Sigmoid colon (tissue), 7 donors: ENCODE data around the gene TCN1. TPM values are rescaled to one million over a fixed set of nuclear protein-coding genes. Genes with fewer than 3 reads are reported as not detected.

Experiments
- DNase-seq: peaks from one replicate; pipeline ENCODE4 v3.0.0-alpha.2; 2019
- H3K27ac ChIP-seq, 4 donors: fragments of 200-600 bp; sonication (generic); one replicate each; pipeline ENCODE4 v1.5.1; 2016 to 2019; ENCODE audit warnings: mild to moderate bottlenecking in 1 of 4
- H3K27me3 ChIP-seq, 3 donors: fragments of 200-600 bp; sonication (generic); one replicate each; pipeline ENCODE4 v1.5.1; 2019; ENCODE audit warnings: mild to moderate bottlenecking in 1 of 3
- H3K36me3 ChIP-seq, 4 donors: fragments of 200-600 bp; sonication (generic); one replicate each; pipeline ENCODE4 v1.5.1; 2016 to 2019
- H3K4me1 ChIP-seq, 4 donors: fragments of 200-600 bp; sonication (generic); one replicate each; pipeline ENCODE4 v1.5.1; 2017 to 2019
- H3K4me3 ChIP-seq, 4 donors: fragments of 200-600 bp; sonication (generic); one replicate each; pipeline ENCODE4 v1.5.1; 2017 to 2019; ENCODE audit warnings: mild to moderate bottlenecking in 2 of 4, moderate library complexity in 1 of 4
- H3K9me3 ChIP-seq, 4 donors: fragments of 200-600 bp in 3 of 4; sonication (generic) in 3 of 4; one replicate each; pipeline versions ENCODE4 v1.5.1 to v1.6.1; 2013 to 2019
- CTCF ChIP-seq, 4 experiments: fragments of 450-650 bp in 3 of 4; fragments of 200-600 bp in 1 of 4; IDR thresholded peaks; one replicate each; pipeline ENCODE4 v1.5.1; 2016 to 2019; ENCODE audit warnings: antibody characterized with exemption in 4 of 4, mild to moderate bottlenecking in 3 of 4, moderate library complexity in 2 of 4
- EP300 ChIP-seq, 4 donors: sonication (generic); formaldehyde crosslinking; IDR thresholded peaks; one replicate each; pipeline ENCODE4 v1.6.1; 2017; ENCODE audit warnings: antibody characterized with exemption in 4 of 4
- POLR2A ChIP-seq, 2 donors: fragments of 450-650 bp; IDR thresholded peaks; one replicate each; pipeline ENCODE4 v1.6.1; 2016; ENCODE audit warnings: antibody characterized with exemption in 2 of 2, mild to moderate bottlenecking in 2 of 2, moderate library complexity in 2 of 2
- POLR2AphosphoS5 ChIP-seq, 4 donors: sonication (generic); formaldehyde crosslinking; IDR thresholded peaks; one replicate each; pipeline ENCODE4 v1.6.1; 2017; ENCODE audit warnings: antibody characterized with exemption in 4 of 4
- WGBS, 2 donors: extraction: QIAGEN DNeasy Blood & Tissue Kit; methylation state at CpG; one replicate each; pipeline ENCODE4 v1.1.7; 2013; 5-methylcytosine and 5-hydroxymethylcytosine counted together
- intact Hi-C: fragments of 100-400 bp; cut with DNase I; formaldehyde crosslinking; loops from one replicate; pipeline ENCODE4 v1.15.1; 2023
- polyA plus RNA-seq, 3 donors: library from polyadenylated mRNA; stranded (reverse); fragments of 200-250 nt; gene quantifications; one replicate each; pipeline ENCODE4 v1.2.3, GENCODE V29; 2013
- total RNA-seq, 4 donors: library from RNA; depleted of rRNA; stranded (reverse); fragments of >200 nt; gene quantifications; one replicate each; pipeline ENCODE4 v1.1.0, GENCODE V29; 2016
- donor health status: healthy with polysubstance abuse.
- donor health status: Bipolar disorder and iron deficiency.
- donor health status: healthy.

TCN1 gene
- total and polyA plus RNA-seq, 7 donors, result 1.8 TPM; not detected in 6

GRCh38 chr11:59872076-59872475 lies 5.8 kb upstream of the TCN1 start:
- Histone ChIP-seq H3K36me3 (no peaks in the 10 kb centered on the region), H3K9me3 (peaks cover 0 to 2% (median 0%) of the 10 kb centered on the region in 4 donors), H3K4me3 (no peak overlapping the region), H3K27ac (no peak overlapping the region), H3K27me3 (no peaks in the 10 kb centered on the region), H3K4me1 (no peaks in the 10 kb centered on the region)
- DNase-seq, result no peak
- no peak for TF ChIP-seq EP300 (IDR thresholded peaks at IDR 0.05)
- TF ChIP-seq POLR2AphosphoS5 (IDR thresholded peaks at IDR 0.05), result no peak
- no peak for TF ChIP-seq POLR2A (IDR thresholded peaks at IDR 0.05)
- TF ChIP-seq CTCF (IDR thresholded peaks at IDR 0.05), result no peak
- intact Hi-C loops, result no loop called here

GRCh38 chr11:59867946-59868345 lies 1.7 kb upstream of the TCN1 start:
- intact Hi-C loops, result no loop called here
- Histone ChIP-seq H3K27me3 (no peaks in the 10 kb centered on the region), H3K4me3 (no peak overlapping the region), H3K27ac (no peak overlapping the region), H3K4me1 (no peaks in the 10 kb centered on the region), H3K9me3 (peaks cover 0 to 2% (median 0%) of the 10 kb centered on the region in 4 donors), H3K36me3 (no peaks in the 10 kb centered on the region)
- TF ChIP-seq EP300 (IDR thresholded peaks at IDR 0.05) (no peak), POLR2AphosphoS5 (IDR thresholded peaks at IDR 0.05) (no peak), CTCF (IDR thresholded peaks at IDR 0.05) (no peak), POLR2A (IDR thresholded peaks at IDR 0.05) (no peak)
- DNase-seq, result no peak
- WGBS, 2 donors, result 92 to 97% methylated on average over 2 of the region's 2 CpGs

- H3K4me3 ChIP-seq, result no peak overlapping the region
- H3K4me1 ChIP-seq, result no peaks in the 10 kb centered on the region
- TF ChIP-seq EP300 (IDR thresholded peaks at IDR 0.05) (no peak), POLR2AphosphoS5 (IDR thresholded peaks at IDR 0.05) (no peak), CTCF (IDR thresholded peaks at IDR 0.05) (no peak), POLR2A (IDR thresholded peaks at IDR 0.05) (no peak)
- no peak overlapping the region for H3K27ac ChIP-seq
- no peak for DNase-seq
- H3K27me3 ChIP-seq, result no peaks in the 10 kb centered on the region
- WGBS, 2 donors, result 82 to 85% methylated on average over 1 of the region's 1 CpG
- H3K36me3 ChIP-seq, result no peaks in the 10 kb centered on the region
- intact Hi-C loops, result no loop called here
- H3K9me3 ChIP-seq, result peaks cover 0 to 2% (median 0%) of the 10 kb centered on the region in 4 donors
Measured at GRCh38 chr11:59866836-59867235, 549 bp upstream of the TCN1 start.

- no peaks in the 10 kb centered on the region for H3K36me3 ChIP-seq
- H3K4me3 ChIP-seq, result no peak overlapping the region
- no peak for TF ChIP-seq POLR2A (IDR thresholded peaks at IDR 0.05)
- no peak for TF ChIP-seq EP300 (IDR thresholded peaks at IDR 0.05)
- no peak for TF ChIP-seq POLR2AphosphoS5 (IDR thresholded peaks at IDR 0.05)
- TF ChIP-seq CTCF (IDR thresholded peaks at IDR 0.05), result no peak
- no peak for DNase-seq
- intact Hi-C loops, result no loop called here
- H3K27me3 ChIP-seq, result no peaks in the 10 kb centered on the region
- H3K9me3 ChIP-seq, result peaks cover 0 to under 1% (median 0%) of the 10 kb centered on the region in 4 donors
- H3K4me1 ChIP-seq, result no peaks in the 10 kb centered on the region
- WGBS, 2 donors, result 65 to 75% methylated on average over 1 of the region's 1 CpG
- no peak overlapping the region for H3K27ac ChIP-seq
Measured at GRCh38 chr11:59865031-59865430, 1.3 kb downstream of the TCN1 start.

- intact Hi-C loops, result no loop called here
- H3K27me3 ChIP-seq, result no peaks in the 10 kb centered on the region
- no peaks in the 10 kb centered on the region for H3K9me3 ChIP-seq
- no peaks in the 10 kb centered on the region for H3K36me3 ChIP-seq
- H3K27ac ChIP-seq, result no peak overlapping the region
- WGBS, 2 donors, result 73 to 81% methylated on average over 3 of the region's 3 CpGs
- TF ChIP-seq POLR2AphosphoS5 (IDR thresholded peaks at IDR 0.05) (no peak), CTCF (IDR thresholded peaks at IDR 0.05) (no peak)
- no peak for DNase-seq
- H3K4me3 ChIP-seq, result no peak overlapping the region
- no peaks in the 10 kb centered on the region for H3K4me1 ChIP-seq
Measured at GRCh38 chr11:59862252-59862651, 4.0 kb downstream of the TCN1 start.
